Measurements from ENCODE around the gene DMPK. TPM values are rescaled to one million over a fixed set of nuclear protein-coding genes. Genes with fewer than 3 reads are reported as not detected.
"Not testable (repeated sequence)": the region's sequence is repeated elsewhere in the genome, so short reads cannot be mapped to it uniquely, and the experiment has no call there.

The DMPK gene
- total and polyA plus RNA-seq, 2 donors (not counting 1 experiment from before 2014, with no cell fraction given) = 54.7 to 115 TPM

- no peaks in the 10 kb centered on the region for H4K20me1 ChIP-seq (ENCODE audit: control insufficient read depth, extremely low read depth, insufficient read depth, low read length)
- TF ChIP-seq CTCF (conservative IDR thresholded peaks at IDR 0.05 in 1 of 2, IDR thresholded peaks at IDR 0.05 in 1 of 2; ENCODE audit: low read depth in 1 of 2, low read length in 2 of 2) = peak; percentile 9 to 25
- TF ChIP-seq EZH2 (IDR thresholded peaks at IDR 0.05; ENCODE audit: low read length, missing control alignments) = no peak
- DNase-seq (ENCODE audit: low read depth in 2 of 2) = peak; percentile 98 to 99
- H3K9ac ChIP-seq (ENCODE audit: insufficient read depth, low read length) = peak within 1 kb of the TSS; percentile 76
- no peaks in the 10 kb centered on the region for H3K4me1 ChIP-seq (ENCODE audit: control insufficient read depth, extremely low read depth, insufficient read depth, low read length)
- H3K4me2 ChIP-seq (ENCODE audit: extremely low read depth, insufficient read depth, low read length) = peak within 1 kb of the TSS; percentile 79
- H3K79me2 ChIP-seq (ENCODE audit: control insufficient read depth, insufficient read depth, low read length) = peaks cover 23% of the 10 kb centered on the region
- no peaks in the 10 kb centered on the region for H3K9me3 ChIP-seq (ENCODE audit: control insufficient read depth, insufficient read depth, low read depth, low read length)
- H3K4me3 ChIP-seq (replicated peaks in 1 of 4; ENCODE audit: control extremely low read depth in 1 of 4, insufficient read depth in 1 of 4, low read depth in 3 of 4, low read length in 4 of 4) = peak within 1 kb of the TSS; percentile 79 to 94 (median 86)
- peak within 1 kb of the TSS; percentile 56 for H3K27ac ChIP-seq (ENCODE audit: insufficient read depth, low read length)
- H2AFZ ChIP-seq (ENCODE audit: low read length) = peak within 1 kb of the TSS; percentile 73
- no peaks in the 10 kb centered on the region for H3K27me3 ChIP-seq (ENCODE audit: control insufficient read depth, insufficient read depth, low read length)
- H3K36me3 ChIP-seq (ENCODE audit: control insufficient read depth, insufficient read depth, low read length) = no peaks in the 10 kb centered on the region
Observed at GRCh38 chr19:45730368-45731288, 51.7 kb downstream of the DMPK start, which contains the start of gene FBXO46. Gene FBXO46 (minus strand): TSS chr19:45730896. CDS start chr19:45713495, 17,401 bp downstream.

GRCh38 chr19:45729800-45730290, 52.4 kb downstream of the DMPK start:
- Histone ChIP-seq H3K4me2 (ENCODE audit: extremely low read depth, insufficient read depth, low read length) (peak overlapping the region; percentile 79), H3K9ac (ENCODE audit: insufficient read depth, low read length) (peak overlapping the region; percentile 76), H3K79me2 (ENCODE audit: control insufficient read depth, insufficient read depth, low read length) (peaks cover 23% of the 10 kb centered on the region), H3K27ac (ENCODE audit: insufficient read depth, low read length) (peak overlapping the region; percentile 56), H3K4me1 (ENCODE audit: control insufficient read depth, extremely low read depth, insufficient read depth, low read length) (no peaks in the 10 kb centered on the region), H3K36me3 (ENCODE audit: control insufficient read depth, insufficient read depth, low read length) (no peaks in the 10 kb centered on the region), H3K4me3 (replicated peaks in 1 of 4; ENCODE audit: control extremely low read depth in 1 of 4, insufficient read depth in 1 of 4, low read depth in 3 of 4, low read length in 4 of 4) (peak overlapping the region; percentile 79 to 94 (median 86)), H3K27me3 (ENCODE audit: control insufficient read depth, insufficient read depth, low read length) (no peaks in the 10 kb centered on the region), H3K9me3 (ENCODE audit: control insufficient read depth, insufficient read depth, low read depth, low read length) (no peaks in the 10 kb centered on the region), H2AFZ (ENCODE audit: low read length) (no peak overlapping the region), H4K20me1 (ENCODE audit: control insufficient read depth, extremely low read depth, insufficient read depth, low read length) (no peaks in the 10 kb centered on the region)
- no peak for DNase-seq (ENCODE audit: low read depth in 2 of 2)
- no peak for TF ChIP-seq EZH2 (IDR thresholded peaks at IDR 0.05; ENCODE audit: low read length, missing control alignments)
- TF ChIP-seq CTCF (conservative IDR thresholded peaks at IDR 0.05 in 1 of 2, IDR thresholded peaks at IDR 0.05 in 1 of 2; ENCODE audit: low read depth in 1 of 2, low read length in 2 of 2) = no peak

- not testable (repeated sequence) for H3K27ac ChIP-seq (ENCODE audit: insufficient read depth, low read length); H3K4me2 ChIP-seq (ENCODE audit: extremely low read depth, insufficient read depth, low read length); H3K4me3 ChIP-seq (replicated peaks in 1 of 4; ENCODE audit: control extremely low read depth in 1 of 4, insufficient read depth in 1 of 4, low read depth in 3 of 4, low read length in 4 of 4); H3K9me3 ChIP-seq (ENCODE audit: control insufficient read depth, insufficient read depth, low read depth, low read length); H3K36me3 ChIP-seq (ENCODE audit: control insufficient read depth, insufficient read depth, low read length); H4K20me1 ChIP-seq (ENCODE audit: control insufficient read depth, extremely low read depth, insufficient read depth, low read length); H3K4me1 ChIP-seq (ENCODE audit: control insufficient read depth, extremely low read depth, insufficient read depth, low read length); H3K9ac ChIP-seq (ENCODE audit: insufficient read depth, low read length); DNase-seq (ENCODE audit: low read depth in 2 of 2); H3K27me3 ChIP-seq (ENCODE audit: control insufficient read depth, insufficient read depth, low read length); H2AFZ ChIP-seq (ENCODE audit: low read length)
- H3K79me2 ChIP-seq (ENCODE audit: control insufficient read depth, insufficient read depth, low read length) = peaks cover 23% of the 10 kb centered on the region
Observed at GRCh38 chr19:45728683-45729082, 53.6 kb downstream of the DMPK start.

GRCh38 chr19:45720065-45720464, 62.2 kb downstream of the DMPK start:
- DNase-seq (ENCODE audit: low read depth in 2 of 2) = not testable (repeated sequence)
- peaks cover 16% of the 10 kb centered on the region for H3K79me2 ChIP-seq (ENCODE audit: control insufficient read depth, insufficient read depth, low read length)

More at GRCh38 chr19:45720065-45720464, 62.2 kb downstream of the DMPK start:
- H4K20me1 ChIP-seq (ENCODE audit: control insufficient read depth, extremely low read depth, insufficient read depth, low read length); H3K9me3 ChIP-seq (ENCODE audit: control insufficient read depth, insufficient read depth, low read depth, low read length); H3K27me3 ChIP-seq (ENCODE audit: control insufficient read depth, insufficient read depth, low read length); H3K4me3 ChIP-seq (replicated peaks in 1 of 4; ENCODE audit: control extremely low read depth in 1 of 4, insufficient read depth in 1 of 4, low read depth in 3 of 4, low read length in 4 of 4); H3K27ac ChIP-seq (ENCODE audit: insufficient read depth, low read length); H2AFZ ChIP-seq (ENCODE audit: low read length); H3K4me2 ChIP-seq (ENCODE audit: extremely low read depth, insufficient read depth, low read length); H3K36me3 ChIP-seq (ENCODE audit: control insufficient read depth, insufficient read depth, low read length); H3K4me1 ChIP-seq (ENCODE audit: control insufficient read depth, extremely low read depth, insufficient read depth, low read length); H3K9ac ChIP-seq (ENCODE audit: insufficient read depth, low read length): not testable (repeated sequence)

All from fibroblast of lung (primary cell).